RCC 7860 (cell line): ENCODE data around the gene MAGI1.

Experiments used
- DNase-seq: peaks from one replicate; pipeline ENCODE4 v3.0.0-alpha.2; 2015; ENCODE audit warnings: low spot score
- FAIRE-seq: peaks from 2 replicates; lab custom pipeline; 2012; peaks lifted over from hg19 to GRCh38; lab: Jason Lieb, UNC

Gene MAGI1

DNA sequence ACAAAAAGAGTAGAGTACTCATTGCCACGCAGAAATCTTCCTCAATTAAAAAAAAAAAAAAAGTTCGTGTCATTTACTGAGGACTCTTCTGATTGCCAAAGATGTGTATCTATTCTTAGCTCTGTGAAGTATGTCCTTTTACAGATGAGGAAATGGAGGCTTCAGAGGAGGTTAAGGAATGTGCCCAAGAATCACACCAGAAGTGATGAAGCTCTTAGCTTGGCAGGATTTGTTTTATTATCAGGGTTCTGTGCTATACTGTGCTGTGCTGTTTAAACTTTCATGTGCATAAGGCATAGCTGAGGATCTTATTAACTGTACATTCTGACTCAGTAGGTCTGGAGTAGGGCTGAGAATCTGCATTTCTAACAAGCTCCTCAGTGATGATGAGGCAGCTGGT is 685.8 kb downstream of the MAGI1 start:
- no peak for FAIRE-seq

DNA sequence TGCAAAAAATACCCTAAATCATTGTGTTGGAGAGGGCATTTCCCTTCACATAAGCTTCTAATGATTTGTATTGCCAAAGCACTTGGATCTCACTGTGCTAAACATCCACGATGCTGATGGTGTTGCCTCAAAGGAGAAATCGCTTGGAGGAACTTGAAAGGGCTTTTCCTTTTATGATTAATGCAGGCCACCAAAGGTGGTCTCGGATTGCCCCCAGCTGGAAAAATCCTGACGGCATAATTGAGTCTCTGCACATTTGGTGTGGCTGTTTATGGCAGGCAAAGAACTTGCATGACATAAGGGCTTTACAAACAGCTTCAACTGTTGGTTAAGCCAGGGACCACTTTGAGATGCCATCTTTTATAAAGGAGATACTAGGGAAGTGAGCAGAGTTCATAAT is 687.0 kb downstream of the MAGI1 start:
- FAIRE-seq (no peak), DNase-seq (no peak)

More for the DNA sequence above, 685.8 kb downstream of the MAGI1 start:
- DNase-seq, result no peak

DNA sequence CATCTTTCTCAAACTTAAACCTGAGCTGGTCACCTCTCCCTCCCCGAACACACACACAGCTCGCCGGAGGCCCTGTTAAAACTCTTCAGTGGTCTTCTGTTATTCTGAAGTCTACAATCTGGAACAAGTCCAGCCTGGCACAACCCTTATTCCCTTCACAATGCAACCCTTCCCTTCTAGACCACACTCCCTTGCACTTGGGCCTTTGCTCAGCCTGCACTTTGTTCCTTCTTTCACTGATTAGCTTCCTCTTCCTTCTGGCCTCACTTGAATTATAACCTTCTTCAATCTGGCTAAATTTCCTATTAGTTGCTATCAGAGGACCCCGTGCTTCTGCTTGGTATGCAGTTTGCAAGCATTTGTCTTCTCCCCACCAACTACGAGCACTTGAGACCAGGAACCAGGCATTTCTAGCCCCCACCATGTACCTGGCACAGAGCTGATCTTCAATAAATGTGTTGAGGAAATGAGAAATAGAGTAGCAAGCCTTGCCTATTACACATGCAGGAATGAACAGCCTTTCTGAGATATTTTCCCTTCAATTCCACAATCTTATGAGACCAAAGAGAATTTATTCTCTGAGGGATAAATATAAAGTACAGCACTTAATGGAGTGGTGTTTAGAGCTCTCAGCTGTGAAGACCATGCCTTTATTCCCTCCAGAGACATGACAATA is 687.8 kb downstream of the MAGI1 start:
- no peak for FAIRE-seq
- DNase-seq, result no peak

DNA sequence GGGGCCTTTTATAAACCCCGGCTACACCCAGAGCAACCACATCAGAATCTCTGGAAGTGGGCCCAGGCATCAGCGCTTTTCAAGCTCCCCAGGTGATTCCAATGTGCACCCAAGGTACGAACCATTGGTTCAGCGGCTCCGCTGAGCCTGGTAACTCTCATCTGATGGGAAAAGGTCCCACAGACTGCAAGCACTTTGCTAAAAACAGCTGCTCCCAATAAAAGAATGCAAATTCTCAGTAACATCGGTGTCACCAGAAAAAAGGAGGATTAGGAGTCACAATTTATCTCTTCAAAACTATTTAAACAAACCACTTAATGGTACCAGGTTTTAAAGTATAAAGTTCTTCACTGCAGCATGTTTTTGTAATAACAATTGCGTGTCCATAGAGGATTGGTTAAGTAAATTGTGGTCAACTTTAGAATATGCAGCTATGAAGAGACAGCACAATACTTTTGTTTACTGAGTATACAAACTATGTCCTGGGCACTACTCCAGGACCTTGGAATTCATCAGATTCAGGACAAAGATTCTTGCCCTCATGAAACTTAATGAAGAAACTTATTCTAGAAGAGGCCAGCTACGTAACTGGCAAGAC is 690.2 kb downstream of the MAGI1 start:
- DNase-seq (no peak), FAIRE-seq (no peak)

DNA sequence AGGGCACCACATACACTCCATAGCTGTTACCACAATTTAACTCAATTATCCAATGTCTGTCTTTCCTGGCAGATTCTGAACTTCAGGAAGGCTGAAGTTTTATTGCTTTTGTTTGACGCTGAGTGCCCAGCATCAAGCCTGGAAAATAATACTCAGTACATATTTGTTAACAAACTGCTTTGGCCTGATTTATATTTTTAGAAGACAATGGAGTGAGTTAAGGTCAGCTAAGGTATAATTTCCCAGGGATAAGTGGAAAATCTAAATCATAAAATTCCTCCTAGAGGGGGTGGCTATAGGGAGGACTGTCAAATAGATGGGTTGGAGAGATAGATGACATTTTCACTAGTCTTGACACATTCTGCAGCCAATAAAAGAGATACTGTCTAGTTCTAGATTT is 691.6 kb downstream of the MAGI1 start:
- DNase-seq (no peak), FAIRE-seq (no peak)

DNA sequence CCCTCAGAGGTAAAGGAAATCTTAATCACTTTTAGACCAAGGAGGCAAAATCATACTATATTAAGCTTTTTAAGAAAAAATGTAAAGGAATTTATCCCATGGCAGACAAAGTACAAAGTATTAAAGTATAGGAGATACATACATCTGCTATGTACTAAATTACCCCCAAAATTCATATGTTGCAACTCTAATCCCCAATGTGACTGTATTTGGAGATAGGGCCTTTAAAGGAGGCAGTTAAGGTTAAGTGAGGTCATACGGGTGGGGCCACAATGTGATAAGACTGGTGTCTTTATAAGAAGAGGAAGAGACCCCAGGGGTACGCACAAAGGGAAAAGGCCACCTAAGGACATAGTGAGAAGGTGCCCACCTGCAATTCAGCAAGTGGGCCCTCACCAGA is 693.9 kb downstream of the MAGI1 start:
- FAIRE-seq, result no peak
- no peak for DNase-seq

DNA sequence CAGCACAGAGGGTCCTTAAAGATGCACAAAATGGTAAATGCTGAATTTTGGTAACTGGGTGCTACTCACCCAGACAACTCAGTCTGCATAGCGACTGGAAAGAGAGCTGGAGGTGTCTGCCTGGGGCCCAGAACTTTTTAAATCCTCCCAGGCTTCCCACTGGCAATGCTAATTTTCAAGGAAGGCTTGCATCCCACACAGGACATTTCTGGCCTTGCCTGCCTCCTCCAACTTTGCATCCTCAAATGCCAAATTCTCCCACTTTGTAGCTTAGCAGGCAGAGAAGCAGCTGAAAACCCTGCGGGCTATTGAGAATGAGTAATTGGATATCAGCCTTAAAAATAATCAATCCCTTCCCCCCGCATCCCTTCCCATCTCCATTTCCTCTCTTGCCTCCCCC is 694.3 kb downstream of the MAGI1 start:
- no peak for DNase-seq
- no peak for FAIRE-seq

DNA sequence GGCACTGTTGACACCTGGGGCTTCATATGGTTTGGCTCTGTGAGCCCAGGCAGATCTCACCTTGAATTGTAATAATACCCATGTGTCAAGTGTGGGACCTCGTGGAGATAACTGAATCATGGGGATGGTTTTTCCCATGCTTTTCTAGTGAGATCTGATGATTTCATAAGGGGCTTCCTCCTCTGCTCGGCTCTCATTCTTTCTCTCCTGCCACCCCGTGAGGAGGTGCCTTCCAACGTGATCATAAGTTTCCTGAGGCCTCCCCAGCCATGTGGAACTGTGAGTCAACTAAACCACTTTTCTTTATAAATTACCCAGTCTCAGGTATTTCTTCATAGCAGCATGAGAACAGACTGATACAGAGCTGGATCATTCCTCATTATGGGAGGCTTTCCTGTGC is 695.0 kb downstream of the MAGI1 start:
- no peak for FAIRE-seq
- peak; percentile 28 for DNase-seq

DNA sequence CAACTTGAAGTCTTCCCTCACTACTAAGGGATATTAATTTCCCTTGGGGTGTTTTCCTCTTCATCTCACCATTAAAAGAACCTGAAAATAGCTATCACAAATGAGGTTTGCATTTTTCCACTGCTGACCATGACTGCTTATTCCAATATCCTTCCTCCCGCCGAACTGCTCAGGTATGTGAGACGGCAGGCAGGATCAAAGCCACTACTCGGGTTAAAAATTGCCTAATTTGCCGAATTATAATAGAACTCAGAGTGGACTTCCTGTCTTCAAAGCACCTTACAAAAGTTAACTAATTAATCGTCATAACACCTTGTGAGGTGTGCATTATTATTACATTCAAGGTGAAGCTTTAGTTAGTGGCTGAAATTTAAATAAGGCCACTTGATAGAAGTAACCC is 695.7 kb downstream of the MAGI1 start:
- FAIRE-seq (no peak), DNase-seq (no peak)

DNA sequence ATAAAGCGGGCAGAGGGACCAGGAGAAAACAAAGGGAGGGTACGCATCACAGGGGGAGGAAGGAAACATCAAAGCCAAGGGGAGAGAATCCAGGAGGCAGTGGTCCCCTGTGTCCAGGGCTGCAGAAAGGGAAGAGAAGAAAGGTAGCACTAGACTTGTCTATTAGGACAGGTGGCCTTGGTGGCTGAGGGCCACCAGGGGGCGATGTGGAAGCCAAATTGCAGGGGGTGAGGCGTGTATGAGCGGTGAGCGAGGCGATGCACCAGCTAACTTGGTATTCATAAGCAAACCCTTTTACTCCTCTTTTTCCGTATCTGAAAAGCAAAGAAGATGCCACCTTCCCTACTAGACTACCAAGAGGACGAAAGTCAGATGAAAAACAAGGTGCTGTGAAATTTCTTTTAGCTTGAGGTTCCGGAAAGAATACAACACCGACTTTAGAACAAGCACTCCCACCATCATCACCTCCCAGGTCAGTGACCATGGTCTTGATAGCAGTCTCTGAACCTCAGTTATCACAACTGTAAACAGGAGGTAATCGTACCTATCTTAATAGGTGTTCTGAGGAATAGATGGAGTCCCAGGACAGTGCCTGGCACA is 696.5 kb downstream of the MAGI1 start:
- DNase-seq (no peak), FAIRE-seq (no peak)

DNA sequence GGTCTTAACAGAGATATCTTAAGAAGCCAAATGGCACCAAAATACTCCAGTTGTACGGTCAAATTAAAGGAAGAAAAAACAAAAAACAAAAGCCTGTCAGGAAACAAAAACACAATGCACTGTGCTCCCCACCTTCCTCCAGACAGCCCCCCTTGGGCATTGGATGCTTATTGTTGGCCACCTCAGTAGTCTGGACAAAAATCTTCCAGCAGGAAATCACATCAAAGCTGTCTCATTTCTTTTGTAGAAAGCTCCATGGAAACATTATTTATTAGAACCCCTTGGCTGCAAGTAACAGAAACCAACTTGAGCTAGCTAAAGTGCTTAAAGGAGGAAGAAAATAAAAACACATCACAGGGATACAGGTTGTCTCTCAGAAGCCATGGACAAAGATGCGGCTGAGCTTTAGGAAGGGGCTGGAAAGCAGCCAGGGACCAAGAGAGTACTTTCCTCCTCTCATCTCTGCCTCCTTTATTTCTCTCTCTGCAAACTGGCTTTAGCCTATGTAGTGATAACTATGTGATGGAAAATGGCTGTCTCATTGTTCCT is 699.5 kb downstream of the MAGI1 start:
- DNase-seq (no peak), FAIRE-seq (no peak)

DNA sequence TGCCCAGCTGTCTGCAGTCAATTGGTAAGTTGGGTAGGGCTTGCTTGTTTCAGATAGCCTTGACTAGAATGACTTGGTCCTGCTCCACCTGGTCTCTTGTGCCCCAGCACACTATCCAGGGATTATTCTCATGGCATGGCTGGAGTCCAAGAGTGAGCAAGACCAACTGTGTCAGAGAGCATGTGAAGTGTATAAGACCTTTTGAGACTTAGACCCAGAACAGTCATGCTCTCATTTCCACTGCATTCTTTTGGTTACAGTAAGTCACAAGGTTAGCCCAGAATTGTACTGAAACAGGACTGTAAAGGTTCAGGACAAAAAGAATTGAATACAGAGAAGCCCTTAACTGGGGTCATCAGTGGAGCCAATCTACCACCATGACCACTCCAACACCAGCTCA is 700.1 kb downstream of the MAGI1 start:
- DNase-seq (no peak), FAIRE-seq (no peak)

DNA sequence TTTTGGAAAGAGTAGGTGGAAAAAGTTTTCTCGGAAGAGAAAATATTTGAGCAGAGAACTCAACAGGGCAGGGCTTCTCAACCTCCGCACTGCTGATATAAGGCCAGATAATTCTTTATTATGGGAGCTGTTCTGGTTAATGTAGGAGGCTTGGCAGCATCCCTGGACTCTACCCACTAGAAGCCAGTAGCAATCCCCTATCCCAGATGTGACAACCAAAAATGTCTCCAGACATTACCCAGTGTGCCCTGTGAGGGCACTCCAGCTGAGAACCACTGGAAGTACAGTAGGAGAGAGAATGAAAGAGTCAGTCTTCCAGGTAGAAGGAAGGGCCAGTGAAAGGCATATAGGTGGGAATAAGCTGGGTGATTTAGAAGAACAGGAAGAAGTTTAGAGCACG is 703.1 kb downstream of the MAGI1 start:
- no peak for FAIRE-seq
- no peak for DNase-seq

DNA sequence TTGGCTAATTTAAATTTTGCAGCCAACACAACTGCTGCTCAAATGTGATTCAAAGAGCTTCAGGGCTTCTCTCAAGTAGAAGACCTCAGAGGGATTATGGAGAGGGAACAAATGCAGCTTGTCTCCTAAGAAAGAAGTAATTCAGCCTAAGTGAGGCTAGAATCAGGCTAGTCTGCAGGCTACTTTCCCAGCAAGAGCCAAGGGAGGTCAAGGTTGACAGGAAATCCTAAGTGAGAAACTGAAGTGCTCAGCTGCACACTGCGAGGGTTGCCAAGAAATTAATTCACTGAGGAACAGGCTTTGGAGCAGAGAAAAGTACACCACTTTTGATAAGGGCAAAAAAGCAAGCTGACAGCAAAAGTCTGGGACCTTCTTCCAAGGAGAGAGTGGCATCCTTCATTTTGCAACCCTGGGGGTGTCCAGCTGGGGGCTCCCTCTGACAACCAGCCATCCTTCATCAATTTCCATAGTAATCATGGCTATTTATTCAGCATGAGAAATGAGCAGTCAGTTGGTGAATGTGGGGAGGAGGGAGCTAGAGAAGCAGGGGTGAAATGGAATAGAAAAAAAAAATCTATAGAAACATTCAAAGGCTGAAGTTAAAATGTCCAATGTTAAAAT is 704.6 kb downstream of the MAGI1 start:
- DNase-seq (no peak), FAIRE-seq (no peak)

DNA sequence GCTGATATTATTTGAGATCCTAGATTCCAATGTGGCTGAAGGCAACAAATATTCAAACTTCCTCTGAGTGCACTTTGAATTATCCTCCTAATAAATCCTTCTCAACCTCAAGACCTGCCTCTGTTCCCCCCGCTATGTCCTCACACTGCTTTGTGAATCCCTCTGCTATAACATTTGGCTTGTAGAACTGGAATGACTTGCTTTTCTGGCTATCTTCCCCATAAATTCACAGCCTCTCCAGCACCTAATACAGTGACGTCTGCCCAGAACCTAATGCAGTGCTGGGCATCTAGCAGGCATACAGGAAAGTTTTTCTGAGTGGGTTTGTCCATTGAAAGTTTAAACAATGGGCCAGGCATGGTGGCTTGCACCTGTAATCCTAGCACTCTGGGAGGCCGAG is 707.0 kb downstream of the MAGI1 start:
- DNase-seq (no peak), FAIRE-seq (no peak)

DNA sequence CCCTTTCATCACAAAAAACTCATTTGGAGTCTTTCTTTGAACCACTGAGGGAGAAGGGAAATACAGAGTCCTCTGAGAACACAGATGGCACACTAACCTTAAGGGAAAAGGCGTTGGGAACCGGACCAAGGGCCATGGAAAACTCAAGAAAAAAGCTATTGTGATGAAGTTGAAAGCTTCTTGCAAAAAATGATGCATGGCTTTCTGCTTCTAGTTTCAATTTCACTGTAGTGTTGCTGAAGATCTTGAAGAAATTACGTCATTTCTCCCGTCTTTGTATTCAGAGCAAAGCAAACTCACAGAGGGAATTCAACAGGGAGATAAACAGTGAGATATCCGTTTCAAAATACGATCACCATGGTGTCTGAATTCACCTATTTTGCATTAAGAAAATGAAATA is 708.6 kb downstream of the MAGI1 start:
- no peak for FAIRE-seq
- no peak for DNase-seq

DNA sequence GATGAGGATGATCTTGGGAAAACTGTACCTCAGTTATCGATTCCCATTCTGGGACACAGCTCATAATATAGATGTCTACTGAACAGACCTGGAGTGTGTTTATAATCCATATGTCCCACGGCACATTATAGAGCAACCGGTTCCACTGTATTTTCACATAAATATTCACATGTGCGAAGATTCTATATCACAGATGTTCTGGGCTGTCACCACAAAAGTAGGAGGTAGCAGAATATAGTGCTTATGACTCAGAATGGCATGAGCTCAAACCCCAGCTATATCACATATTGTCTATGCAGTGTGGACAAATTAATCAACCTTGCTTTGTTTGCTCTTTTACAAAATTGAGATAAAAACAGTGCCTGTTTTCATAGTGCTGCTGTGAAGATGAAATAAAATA is 710.6 kb downstream of the MAGI1 start:
- DNase-seq, result no peak
- FAIRE-seq, result no peak

DNA sequence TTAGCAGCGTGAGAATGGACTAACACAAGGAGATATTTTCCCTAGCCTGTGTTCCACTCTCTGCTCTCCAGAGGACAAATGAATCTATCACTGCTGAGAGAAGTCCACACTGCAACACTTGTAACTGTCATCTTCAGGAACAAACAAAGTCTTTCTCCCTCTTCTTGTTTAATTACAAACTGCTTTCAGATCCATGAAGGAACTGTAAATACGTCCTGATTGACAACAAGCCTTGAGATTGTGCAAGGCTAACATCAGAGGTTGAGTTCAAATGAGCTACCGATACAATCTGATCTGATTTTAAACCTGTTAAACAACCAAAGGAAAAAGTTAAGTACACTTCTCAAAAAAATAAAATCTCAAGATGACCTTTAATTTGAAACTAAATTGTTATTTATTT is 712.1 kb downstream of the MAGI1 start:
- DNase-seq (no peak), FAIRE-seq (no peak)

DNA sequence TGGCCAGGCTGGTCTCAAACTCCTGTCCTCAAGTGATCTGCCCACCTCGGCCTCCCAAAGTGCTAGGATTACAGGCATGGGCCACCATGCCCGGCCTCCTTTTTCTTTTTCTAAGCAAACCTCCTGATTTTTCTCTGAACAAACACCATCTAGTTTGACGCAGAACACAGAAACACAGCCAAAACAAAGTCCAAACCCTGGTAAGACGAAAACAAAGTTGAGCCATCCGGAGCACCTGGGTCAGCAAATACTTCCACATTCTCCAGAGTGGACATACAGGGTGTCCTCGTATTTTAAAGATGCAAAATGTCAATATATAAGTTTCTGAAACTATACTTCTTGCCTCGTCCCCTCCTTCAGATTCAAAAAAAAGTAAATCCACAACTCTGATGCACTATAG is 715.8 kb downstream of the MAGI1 start:
- no peak for DNase-seq
- FAIRE-seq, result no peak

DNA sequence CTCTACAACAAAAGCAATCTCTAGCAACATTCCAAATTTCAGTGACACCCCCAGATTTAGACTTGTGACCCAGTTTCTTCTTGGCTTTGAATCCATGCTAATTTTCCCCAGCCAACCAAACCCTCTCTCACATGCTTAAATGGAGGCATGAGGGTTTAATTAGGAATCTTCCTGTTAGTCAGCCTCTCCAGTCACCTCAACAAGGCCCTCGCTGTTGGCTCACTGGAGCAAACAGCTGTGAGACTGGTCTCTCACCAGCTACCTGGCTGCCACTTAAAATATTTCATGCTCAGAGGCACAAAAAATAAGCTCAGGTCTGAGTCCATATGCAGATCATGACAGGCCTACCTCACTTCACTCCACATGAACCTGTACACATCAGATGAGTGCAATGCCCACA is 720.5 kb downstream of the MAGI1 start:
- DNase-seq (no peak), FAIRE-seq (no peak)

DNA sequence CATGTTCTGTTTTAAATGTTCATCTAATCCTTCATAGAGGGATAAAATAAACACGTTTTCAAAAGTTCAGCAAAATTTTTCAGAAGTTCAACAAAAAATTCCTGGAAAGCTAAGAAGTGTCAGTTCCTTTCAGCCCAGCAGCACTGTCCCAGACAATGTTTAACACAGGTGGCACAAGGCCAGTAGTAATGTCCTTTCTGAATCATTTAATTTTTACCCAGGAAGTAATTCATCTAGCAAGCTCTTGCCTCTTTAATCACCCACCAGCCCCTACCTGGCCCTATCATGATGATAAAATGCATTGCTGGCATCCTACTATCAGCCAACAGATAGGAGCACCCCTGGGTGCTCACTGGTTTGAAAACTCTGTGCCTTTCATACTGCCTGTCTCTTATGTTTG is 723.8 kb downstream of the MAGI1 start:
- no peak for DNase-seq
- FAIRE-seq, result no peak

DNA sequence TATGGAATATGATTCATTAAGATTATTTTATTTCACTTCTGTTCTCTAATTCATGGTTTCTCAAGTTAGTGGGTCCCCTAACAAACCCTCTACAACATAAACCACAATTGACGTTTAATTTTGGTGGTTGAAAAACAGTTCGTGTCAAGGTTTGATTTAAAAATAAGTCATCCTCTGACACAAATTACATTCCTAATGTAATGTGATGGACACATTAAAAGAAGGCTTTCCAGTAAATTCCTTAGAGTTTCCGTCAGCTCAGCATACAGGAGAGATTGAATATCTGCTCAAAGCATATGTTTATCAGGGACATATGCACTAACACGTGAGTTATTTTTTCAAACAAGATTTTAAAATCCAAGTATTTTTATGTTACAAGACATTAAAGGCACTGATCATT is 724.4 kb downstream of the MAGI1 start:
- DNase-seq (no peak), FAIRE-seq (no peak)
